ENCODE data around the gene MEGF6.

GRCh38 chr1:3603156-3603555 lies 8.2 kb downstream of the MEGF6 start:
- TF ChIP-seq CTCF (IDR thresholded peaks at IDR 0.05; ENCODE audit: extremely low read depth in 1 of 2, insufficient read depth in 1 of 2, low read depth in 1 of 2, low read length in 2 of 2) (no peak), MAX (IDR thresholded peaks at IDR 0.05; ENCODE audit: insufficient read depth, insufficient read length) (no peak), POLR2AphosphoS5 (IDR thresholded peaks at IDR 0.05; ENCODE audit: insufficient read depth, low read depth, low read length) (no peak), POLR2A (IDR thresholded peaks at IDR 0.05; ENCODE audit: low read depth, low read length) (no peak), MYC (IDR thresholded peaks at IDR 0.05; ENCODE audit: low read depth, low read length) (no peak), EZH2 (IDR thresholded peaks at IDR 0.05; ENCODE audit: borderline replicate concordance, low read depth, low read length, severe bottlenecking) (no peak), JUN (IDR thresholded peaks at IDR 0.05; ENCODE audit: borderline replicate concordance, insufficient read depth, insufficient read length, low read depth) (no peak), GATA2 (IDR thresholded peaks at IDR 0.05; ENCODE audit: insufficient read depth, insufficient read length, low read depth, low read length) (no peak)

All from endothelial cell of umbilical vein (primary cell).